NCI-H2196 (cell line): Measurements from ENCODE around the gene HMCN2.

ENCODE experiments used
- DNase-seq: peaks from one replicate; lab custom pipeline; 2025; ENCODE audit not compliant: unreplicated experiment; lab: John Stamatoyannopoulos, UW

The HMCN2 gene

GRCh38 chr9:130305381-130305780 lies 39.8 kb downstream of the HMCN2 start:
- DNase-seq, result no peak

- no peak for DNase-seq
These were observed 41.5 kb downstream of the HMCN2 start for GRCh38 chr9:130306823-130307666.

GRCh38 chr9:130307667-130307943 lies 42.0 kb downstream of the HMCN2 start:
- no peak for DNase-seq

- no peak for DNase-seq
These were observed 42.6 kb downstream of the HMCN2 start for GRCh38 chr9:130308081-130308571.

GRCh38 chr9:130309689-130310455 lies 44.3 kb downstream of the HMCN2 start:
- no peak for DNase-seq

- no peak for DNase-seq
These were observed 44.9 kb downstream of the HMCN2 start for GRCh38 chr9:130310456-130310855.

GRCh38 chr9:130311003-130311402 lies 45.4 kb downstream of the HMCN2 start:
- DNase-seq, result no peak

- DNase-seq, result peak; percentile 12
These were observed 46.0 kb downstream of the HMCN2 start for GRCh38 chr9:130311408-130312140.

- DNase-seq, result peak; percentile 16
These were observed 47.7 kb downstream of the HMCN2 start for GRCh38 chr9:130313103-130313858.

GRCh38 chr9:130315446-130316226 lies 50.1 kb downstream of the HMCN2 start:
- no peak for DNase-seq

- DNase-seq, result no peak
These were observed 50.9 kb downstream of the HMCN2 start for GRCh38 chr9:130316430-130316829.

GRCh38 chr9:130319300-130319699 lies 53.7 kb downstream of the HMCN2 start:
- no peak for DNase-seq

GRCh38 chr9:130319944-130320712 lies 54.6 kb downstream of the HMCN2 start:
- DNase-seq, result no peak

- no peak for DNase-seq
These were observed 55.3 kb downstream of the HMCN2 start for GRCh38 chr9:130320723-130321481.

GRCh38 chr9:130321539-130321938 lies 56.0 kb downstream of the HMCN2 start:
- DNase-seq, result no peak

- DNase-seq, result no peak
These were observed 57.6 kb downstream of the HMCN2 start for GRCh38 chr9:130323051-130323745.

GRCh38 chr9:130325921-130326320 lies 60.4 kb downstream of the HMCN2 start:
- DNase-seq, result no peak
